NCI-H345 treated with DMSO at 0.1 percent for 48 hours (cell line): ENCODE measurements around the gene CLEC4E.
"Not testable (repeated sequence)": the region's sequence is repeated elsewhere in the genome, so short reads cannot be mapped to it uniquely, and the experiment has no call there.

Experiments
- DNase-seq: peaks from one replicate; lab custom pipeline; 2025; ENCODE audit not compliant: unreplicated experiment; lab: John Stamatoyannopoulos, UW

The CLEC4E gene, protein sequence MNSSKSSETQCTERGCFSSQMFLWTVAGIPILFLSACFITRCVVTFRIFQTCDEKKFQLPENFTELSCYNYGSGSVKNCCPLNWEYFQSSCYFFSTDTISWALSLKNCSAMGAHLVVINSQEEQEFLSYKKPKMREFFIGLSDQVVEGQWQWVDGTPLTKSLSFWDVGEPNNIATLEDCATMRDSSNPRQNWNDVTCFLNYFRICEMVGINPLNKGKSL

DNA sequence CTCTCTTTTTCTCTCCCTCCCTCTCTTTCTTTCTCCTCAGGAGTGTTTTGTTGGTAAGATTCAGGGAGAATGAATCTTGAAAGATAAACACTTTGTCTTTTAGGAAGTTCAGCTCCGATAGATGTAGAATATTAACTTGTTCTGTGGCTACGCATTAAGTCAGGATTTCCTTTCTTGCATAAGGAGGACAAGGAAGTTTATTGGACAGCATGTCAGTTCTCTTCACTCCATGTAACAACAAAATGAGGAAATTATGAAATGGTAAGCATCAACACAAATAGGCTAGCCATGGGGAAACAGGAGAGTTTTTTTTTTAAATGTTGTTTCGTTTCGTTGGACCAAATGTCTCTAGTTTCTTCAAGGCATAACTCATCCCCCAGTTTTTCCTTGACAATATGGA lies at the start of gene CLEC4E:
Gene CLEC4E (minus strand): TSS at position 75 of the 400 bp plus-strand sequence. CDS start 108 bp downstream, outside the sequence.
- not testable (repeated sequence) for DNase-seq

DNA sequence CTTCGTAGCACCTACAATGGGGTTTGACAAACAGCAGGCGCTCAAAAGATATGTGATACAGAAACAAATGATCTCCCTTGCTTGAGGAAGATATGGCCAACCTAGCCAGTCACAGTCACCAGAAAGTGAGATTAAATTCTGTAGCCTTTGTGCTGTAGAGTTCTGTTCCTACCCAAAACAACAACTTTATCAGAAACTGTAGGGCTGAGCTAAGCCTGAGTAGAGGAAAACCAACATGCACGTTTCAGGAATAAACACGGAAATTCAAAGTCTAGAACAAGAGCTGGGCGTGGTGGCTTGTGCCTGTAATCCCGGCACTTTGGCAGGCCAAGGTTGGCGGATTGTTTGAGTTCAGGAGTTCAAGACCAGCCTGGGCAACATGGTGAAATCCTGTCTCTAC lies 49.0 kb upstream of the CLEC4E start:
- DNase-seq: no peak

DNA sequence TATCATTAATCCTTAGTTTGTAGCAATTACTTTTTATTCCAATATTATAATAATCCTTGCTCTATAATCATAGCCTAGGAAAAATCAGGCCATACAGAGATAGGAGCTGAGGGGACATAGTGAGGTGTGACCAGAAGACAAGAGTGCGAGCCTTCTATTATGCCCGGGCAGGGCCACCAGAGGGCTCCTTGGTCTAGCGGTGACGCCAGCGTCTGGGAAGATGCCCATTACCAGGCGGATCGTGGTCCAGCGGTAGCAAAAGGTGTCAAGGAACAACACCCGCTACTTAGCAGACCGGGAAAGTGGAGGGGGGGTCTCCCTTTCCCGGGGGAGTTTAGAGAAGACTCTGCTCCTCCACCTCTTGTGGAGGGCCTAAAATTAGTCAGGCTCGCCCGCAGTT lies 43.8 kb upstream of the CLEC4E start:
- DNase-seq: not testable (repeated sequence)

DNA sequence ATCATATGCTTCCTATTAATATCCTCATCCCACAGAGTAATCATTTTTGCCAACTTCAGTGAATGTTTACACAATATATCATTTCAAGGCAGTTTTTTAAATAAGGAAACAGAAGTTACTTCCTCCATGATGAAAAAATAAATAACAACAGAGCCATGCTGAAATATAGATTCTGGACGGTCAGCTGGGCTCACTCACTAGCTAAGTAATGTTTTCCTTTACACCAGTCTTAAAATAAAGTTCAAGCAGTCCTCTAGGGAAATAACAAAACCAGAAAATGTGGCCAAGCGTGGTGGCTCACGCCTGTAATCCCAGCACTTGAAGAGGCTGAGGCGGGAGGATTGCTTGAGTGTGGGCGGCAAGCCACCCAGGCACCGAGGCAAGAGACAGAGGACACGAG lies 43.3 kb upstream of the CLEC4E start:
- DNase-seq: no peak

DNA sequence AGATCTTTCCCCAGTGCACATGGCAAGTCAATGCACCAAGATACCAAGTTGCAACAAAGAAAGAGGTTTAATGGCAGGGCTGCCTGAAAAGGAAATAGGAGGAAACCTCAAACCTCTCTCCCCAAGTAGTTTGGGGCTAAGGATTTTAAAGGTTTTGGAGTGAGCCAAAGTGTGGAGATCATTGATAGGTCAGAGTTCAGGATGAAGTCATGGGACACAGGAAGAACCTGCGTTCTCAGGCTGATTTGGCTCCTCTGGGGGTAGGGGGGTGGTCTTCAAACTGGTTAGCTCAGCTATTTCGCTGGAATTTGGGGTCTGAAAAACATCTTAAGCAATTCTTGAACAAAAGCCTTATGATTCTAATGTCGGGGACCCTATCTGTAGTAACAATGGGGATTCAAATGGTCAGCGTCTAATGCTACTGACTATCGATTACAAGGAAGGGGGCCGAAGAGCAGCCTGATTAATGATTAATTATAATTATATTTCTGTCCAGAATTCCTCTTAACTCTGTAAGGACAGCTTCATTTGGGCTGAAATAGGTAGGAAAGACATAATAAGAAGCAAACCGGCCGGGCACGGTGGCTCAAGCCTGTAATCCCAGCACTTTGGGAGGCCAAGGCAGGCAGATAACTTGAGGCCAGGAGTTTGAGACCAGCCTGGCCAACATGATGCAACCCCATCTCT lies 40.5 kb upstream of the CLEC4E start:
- no peak for DNase-seq

DNA sequence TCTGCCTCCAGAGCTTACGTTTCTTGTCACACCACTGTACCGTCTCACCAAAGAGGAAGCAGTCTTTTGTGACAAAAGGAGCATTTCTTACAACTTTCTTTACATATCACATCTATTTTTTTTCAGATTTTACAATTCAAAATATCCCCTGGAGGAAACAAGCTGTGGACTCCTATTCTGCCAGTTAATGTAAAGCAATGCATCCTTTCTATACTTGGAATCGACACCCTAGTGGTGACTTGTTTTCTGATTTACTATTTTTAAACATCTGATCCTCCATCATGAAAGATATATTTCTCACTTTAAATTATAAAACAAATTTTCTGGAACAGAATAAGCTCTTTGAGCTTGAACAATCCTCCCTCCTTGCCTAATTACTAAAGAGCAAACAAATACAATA lies 37.2 kb upstream of the CLEC4E start:
- no peak for DNase-seq

DNA sequence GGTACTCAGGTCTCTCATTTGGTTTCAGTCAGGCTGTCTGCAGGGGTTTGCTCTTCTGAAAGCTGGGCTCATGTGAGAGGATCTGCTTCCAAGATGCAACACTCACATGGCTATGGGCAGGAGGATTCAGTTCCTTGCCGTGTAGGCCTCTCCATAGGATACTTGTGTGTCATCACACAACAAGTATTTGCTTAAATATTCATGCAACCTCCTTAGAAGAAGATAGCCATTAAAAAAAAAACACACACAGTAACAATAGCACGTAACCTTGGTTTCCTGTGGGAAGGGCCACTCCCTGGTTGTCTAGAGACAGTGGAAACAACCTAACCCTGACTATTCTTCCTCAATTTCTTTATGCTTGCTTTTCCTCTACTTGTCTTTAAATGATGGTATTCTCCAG lies 31.8 kb upstream of the CLEC4E start:
- DNase-seq: no peak

DNA sequence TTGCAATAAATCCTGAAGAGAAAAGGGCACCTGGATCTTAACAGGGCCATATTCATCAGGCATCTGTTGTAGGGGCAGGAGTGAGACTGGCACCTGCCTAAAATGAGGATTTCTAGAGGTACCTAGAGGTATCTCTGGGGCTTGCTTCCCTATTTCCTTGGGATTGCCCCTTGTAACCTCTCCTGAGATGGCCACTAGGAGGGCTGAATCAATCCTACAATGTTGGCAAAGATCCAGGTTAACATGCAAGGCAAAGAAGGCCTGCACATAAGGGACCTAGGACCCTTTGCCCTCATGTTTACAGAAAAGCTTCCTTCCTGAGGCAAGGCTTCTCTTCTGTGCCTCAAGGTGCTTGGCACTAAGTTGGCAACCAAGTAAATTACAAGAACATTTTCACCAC lies 25.8 kb upstream of the CLEC4E start:
- DNase-seq: no peak

DNA sequence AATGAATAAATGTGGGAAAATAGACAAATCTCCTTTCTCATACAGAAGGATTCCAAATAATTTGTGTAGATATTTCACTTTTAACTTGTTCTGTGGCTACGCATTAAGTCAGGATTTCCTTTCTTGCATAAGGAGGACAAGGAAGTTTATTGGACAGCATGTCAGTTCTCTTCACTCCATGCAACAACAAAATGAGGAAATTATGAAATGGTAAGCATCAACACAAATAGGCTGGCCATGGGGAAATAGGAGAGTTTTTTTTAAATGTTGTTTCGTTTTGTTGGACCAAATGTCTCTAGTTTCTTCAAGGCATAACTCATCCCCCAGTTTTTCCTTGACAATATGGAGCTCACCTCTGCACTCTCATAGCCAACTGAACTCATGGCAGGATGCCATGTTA lies 25.3 kb upstream of the CLEC4E start:
- DNase-seq: not testable (repeated sequence)

DNA sequence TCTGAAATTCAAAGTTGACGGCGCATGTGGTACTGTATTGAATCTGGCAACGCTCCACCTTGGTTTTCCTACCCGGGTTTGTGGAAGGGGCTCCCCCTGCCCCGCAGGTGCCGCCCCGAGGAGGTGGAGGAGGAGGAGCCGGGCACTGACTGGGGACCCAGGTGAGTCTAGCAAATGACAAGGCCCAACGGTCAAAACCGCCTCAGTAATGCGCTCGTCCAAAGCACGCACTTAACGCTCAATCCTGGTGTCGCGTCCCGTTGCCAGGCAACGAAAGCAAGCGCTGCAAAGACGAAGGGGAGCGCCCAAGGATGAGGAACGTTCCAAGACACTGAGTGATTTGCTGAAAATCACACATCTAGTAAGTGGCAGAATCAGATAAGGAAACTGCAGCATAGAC lies 24.0 kb upstream of the CLEC4E start:
- DNase-seq: no peak

DNA sequence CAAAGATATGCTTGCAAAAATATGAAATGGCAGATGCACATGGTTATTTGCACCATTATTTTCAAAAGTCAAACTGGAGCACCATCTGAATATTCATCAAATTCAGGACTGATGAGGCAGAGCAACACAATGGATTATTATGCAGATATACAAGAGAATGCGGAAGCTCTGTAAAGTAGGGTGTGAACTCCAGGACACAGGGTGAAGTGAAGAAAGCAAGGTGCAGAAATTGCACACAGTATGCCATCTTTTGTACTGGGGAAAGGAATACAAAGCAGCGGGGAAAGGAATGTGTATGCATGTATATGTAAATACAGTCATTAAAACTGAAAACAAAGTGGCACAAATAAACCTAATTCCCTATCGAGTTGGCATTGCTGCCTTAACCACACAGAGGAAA lies 22.7 kb upstream of the CLEC4E start:
- no peak for DNase-seq

DNA sequence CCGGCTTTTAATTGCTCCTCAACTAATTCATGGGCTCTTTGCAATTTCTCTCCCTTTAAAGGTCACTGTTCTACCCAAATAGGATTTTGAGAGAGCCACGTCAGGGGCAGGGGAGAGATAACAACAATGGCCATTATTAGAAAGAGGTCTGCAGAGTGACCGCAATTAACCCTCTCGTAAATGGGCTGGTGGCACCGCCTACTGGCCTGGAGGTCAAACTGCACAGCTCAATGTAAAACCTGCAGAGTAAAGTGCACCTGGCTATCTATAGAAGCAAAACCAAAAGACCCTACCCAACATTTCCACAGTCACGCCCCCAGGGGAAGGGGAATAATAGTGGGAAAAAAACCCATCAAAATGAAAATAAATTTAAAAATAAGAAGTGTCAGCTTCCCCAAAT lies 21.6 kb upstream of the CLEC4E start:
- DNase-seq: no peak

DNA sequence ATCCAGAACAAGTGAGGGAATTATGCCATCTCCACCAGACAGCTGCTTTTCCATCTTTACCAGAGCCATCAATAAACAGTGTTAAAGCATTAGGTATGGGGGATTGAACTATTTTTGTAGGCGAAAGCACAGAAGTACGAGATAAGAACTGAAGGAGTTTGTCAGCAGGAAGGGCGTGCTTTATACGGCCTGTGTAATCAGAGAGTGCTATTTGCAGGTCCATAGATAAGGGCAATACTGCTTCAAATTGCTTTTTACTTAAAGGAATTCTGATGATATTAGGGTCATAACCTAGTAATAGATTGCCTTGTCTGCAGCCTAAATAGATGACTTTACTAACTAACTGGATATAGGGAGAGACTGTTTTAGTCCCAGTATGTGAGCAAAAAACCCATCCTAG lies 20.3 kb upstream of the CLEC4E start:
- DNase-seq: no peak

DNA sequence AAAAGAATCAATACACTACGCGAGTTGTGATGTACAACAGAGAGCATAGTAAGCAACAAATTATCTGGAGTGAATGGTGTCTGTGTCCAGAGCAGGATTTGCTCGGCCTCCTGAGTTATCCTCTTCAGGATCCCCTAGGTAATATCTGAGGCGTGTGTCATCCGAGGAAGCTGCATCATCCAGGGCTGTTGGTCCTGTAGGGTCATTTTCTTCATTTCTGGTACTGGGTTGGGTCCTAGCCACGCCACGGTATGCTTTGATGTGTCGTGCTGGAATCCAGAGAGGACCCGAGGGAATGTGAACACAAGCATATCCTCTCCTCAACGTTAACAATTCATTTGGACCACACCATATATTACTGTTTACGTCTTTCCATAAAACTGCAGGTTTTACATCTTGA lies 19.0 kb upstream of the CLEC4E start:
- DNase-seq: no peak

DNA sequence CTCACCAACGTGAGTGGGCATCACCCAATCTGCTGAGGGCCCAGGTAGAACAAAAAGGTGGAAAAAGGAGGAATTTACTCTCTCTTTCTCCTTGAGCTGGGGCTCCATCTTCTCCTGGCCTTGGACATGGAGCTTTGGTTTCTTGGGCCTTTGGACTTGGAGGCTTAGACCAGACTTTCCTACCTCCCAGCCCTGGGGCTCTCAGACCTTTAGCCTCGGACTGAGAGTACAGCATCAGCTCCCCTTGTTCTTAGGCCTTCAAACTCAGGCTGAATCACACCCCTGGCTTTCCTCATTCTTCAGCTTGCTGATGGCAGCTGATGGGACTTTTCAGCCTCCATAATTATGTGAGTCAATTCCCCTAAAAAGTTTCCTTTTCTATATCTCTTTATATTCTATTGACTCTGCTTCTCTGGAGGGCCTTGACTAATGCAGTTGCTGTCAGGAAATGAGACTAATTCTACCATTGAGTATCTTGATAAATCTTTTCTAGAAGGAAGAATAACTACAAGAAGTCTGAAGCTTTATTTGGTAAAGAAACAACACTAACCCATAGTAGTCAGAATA lies 15.9 kb upstream of the CLEC4E start:
- DNase-seq: no peak

DNA sequence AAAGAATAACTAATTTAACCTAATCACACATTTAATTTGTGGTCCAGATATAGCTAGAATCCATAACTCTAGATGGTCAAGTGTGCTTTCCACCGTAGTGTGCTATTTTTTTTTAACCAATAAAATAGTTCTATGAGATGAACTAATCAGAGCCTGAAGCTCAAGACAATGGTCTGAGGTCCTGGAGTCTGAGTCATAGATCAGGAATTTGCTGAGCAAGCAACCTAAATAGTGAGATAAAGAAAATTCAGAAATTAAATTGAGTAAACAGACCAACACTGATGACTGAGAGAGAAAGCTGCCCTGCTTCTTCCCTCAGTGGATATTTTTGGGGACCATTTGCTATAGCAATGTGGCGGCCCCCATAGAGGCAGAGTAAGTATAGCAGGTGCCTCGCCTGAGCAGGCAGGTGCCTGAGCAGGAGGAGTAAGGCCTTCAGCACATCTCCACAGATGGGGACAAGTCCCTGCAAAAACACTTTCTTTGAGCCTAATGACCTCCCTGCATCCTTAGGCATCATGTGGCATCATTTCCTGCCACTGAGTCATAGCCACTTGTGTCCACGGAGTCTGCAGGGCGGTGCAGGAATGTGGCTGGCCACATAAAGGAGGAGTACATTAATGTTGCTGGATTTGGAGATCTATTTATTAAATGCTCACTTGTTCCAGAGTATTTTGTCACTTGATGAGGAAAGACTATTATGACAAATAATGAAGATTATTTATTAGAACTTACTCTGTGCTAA lies 13.9 kb upstream of the CLEC4E start:
- DNase-seq: no peak

DNA sequence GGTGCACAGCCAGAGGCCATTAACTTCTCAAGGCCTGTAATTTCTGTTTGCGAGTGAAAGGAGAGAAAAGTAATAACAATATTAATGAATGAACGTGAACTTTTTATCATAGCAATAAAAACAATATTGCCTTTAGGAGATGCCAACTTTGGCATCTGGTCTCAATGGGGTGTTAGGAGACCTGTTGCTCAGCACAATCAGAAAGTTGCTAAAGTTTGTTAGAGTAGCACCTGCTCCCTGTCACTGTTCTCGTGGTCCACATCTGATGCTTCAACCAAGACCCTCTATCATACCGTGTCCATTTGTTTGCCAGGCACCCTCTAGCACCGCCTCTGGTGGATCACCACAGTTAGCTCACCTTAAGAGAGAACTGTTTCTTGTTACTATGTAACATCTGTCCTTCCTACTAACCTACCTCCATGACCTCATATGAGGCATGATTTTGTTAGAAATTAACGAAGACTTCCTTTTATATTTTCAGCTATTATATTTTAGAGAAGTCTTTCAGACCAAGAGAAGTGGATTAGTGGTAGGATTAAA lies 12.5 kb upstream of the CLEC4E start:
- DNase-seq: no peak

DNA sequence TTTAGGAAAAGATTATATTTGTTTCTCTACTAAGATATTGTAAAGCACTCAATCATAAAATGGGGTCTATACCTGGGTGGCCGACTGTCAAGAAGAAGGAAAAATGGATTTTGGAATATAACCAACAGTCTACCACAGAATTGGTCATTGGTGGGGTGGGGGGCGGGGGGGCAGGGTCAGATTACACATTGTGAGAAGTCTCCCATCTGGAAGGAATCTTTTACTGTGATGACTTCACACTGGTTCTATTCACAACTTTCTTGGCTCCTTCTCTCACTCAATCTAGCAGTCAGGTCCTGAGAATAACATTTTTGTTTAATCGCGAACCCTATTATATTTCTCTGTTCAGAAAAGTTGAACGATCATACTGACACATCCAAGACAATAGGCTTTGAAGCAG lies 8.7 kb upstream of the CLEC4E start:
- no peak for DNase-seq

DNA sequence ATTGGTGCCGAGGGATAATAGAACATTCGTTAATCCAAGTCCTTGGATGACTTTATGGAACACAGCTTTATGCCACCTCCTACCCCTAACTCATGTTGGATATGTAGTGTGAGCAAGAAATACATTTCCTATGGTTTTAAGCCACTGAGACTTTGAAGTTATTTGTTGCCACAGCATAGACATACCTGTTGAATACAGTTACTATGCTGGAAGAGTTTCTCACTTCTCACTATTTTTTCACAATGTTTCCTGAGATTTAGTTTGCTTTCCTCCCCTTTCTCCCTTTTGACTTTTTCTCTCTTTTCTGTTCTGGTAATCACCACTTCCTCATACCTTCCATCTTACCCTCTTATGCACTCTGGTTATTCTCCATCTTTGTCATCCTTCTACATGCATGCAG lies 7.5 kb upstream of the CLEC4E start:
- DNase-seq: no peak

DNA sequence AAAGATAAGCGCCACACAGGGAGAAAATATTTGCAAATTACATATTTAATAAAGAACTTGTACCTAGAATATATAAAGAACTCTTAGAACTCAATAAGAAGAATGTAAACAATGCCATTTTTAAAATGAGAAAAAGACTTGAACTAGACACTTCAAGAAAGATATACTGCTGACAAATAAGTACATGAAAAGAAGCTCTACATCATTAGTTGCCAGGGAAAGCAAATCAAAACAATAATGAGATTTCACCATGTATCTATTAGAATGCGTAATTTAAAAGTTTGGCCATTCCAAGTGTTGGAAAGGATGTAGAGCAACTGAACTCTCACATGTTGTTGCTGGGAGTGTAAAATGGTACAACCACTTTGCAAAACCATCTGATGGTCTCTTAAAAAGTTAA lies 6.9 kb upstream of the CLEC4E start:
- DNase-seq: no peak

DNA sequence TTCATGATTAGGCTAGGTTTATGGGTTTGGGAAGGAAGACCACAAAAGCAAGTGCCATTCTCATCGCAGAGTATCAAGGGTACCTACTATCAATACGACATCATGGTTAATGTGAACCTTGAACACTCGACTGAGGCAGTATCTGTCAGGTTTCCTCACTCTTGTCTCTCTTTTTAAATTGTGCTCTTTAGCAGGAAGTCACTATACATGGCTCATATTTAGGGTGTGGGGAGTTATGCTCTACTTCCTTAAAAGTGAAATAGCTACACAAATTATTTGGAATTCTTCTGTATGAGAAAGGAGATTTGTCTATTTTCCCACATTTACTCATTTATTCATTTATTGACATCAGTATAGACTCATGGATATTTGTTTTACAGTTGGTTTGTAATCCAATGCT lies 5.9 kb upstream of the CLEC4E start:
- DNase-seq: no peak

DNA sequence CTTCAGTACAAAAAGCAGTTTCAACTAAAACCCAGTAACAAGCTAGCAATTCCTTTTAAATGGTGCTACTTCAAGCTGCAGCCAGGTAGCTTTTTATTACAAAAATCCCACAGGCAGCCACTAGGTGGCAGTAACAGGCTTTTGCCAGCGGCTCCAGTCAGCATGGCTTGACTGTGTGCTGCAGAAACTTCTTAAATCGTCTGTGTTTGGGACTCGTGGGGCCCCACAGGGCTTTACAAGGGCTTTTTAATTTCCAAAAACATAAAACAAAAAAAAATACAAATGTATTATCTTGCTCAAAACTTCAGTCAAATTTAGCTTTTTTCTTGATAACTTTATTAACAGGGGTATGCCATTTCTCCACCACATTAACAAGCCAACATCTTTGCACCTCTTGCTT lies 3.6 kb upstream of the CLEC4E start:
- DNase-seq: peak; percentile 48
